NCI-H2227 treated with DMSO at 0.1 percent for 48 hours (cell line): ENCODE results near the gene BICC1.

ENCODE experiments used
- DNase-seq: peaks from one replicate; lab custom pipeline; 2025; lab: John Stamatoyannopoulos, UW

The BICC1 gene

GRCh38 chr10:58599927-58600553, 87.4 kb downstream of the BICC1 start:
- DNase-seq: no peak

- no peak for DNase-seq
Measured at GRCh38 chr10:58608351-58608750, 95.7 kb downstream of the BICC1 start.

- no peak for DNase-seq
Measured at GRCh38 chr10:58608826-58609531, 96.3 kb downstream of the BICC1 start.

DNA sequence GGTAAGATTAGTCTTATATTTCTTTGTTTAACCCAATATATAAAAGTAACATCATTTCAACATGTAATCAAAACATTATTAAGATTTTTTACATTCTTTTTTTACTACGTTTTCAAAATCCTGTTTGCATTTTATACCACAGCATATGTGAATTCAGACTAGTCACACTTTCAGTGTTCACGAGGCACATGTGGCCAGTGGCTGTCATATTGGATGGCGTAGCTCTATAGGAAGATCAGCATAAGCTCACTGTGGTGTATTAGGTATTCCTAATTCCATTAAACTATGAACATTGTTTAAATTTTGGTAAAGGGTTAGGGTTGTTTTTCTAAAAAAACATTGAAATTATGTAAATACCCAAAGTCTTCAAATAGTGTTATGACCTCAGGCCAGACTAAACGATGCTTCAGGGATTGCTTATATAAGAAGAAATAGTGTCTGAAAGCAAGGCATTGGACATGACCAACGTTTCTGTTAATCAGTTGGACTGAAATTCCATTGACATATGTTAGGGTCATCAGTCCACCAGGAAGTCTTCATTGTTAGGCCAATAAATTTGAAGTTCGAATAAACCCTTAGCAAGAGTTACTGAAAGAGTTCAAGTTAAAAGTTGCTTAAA, 97.0 kb downstream of the BICC1 start:
- no peak for DNase-seq

DNA sequence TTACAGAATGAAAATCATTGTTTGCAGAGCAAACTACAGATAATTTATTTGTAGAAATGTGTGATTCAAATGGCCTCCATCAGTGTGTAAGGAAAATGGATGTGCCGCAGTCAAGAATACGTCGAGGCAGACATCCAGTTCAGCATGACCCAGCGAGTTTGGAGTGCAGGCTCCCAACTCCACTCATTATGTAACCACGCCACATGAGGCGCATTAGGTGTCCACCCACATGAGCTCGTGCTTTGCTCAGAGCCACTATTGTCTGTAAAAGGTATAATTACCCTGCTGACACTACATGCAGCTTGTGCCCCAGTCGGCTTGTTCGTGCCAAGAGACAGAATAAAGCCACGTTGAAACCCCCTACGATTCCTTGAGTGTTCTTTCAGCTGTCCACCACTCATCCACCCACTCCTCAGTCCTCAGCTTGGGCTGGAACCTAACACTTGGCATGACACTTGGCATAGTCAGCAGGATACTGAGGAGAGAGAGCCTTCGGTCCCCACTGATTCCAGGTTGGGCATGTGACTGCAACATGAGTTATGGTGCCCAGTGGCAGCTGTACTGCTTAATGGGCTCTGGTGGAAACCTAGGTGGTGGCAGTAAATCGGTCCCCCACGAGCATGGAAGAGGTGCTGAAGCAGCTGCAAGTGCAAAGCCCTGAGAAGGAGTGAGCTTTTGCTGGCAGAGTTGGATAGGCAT, 102.7 kb downstream of the BICC1 start:
- peak; percentile 48 for DNase-seq

DNA sequence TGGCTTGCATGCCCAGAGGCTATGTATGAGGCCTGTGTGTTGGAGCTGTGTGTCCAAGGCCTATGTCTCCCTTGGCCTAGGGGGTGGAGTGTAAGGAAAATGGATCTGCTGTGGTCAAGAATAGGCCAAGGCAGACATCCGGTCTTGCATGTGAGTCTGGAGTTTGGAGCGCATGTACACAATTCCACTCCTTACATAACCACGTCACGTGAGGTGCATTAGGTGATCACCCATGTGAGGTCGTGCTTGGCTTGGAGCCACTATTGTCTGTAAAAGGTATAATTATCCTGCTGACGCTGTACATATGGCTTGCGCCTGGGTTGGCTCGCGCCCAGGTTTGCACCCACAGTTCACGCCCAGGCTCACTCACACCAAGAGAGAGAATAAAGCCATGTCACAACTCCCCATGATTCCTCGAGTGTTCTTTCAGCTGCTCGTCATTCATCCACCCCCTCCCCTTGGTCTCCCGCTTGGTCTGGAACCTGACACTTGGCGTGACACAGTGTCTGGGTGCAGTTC, 105.5 kb downstream of the BICC1 start:
- DNase-seq: no peak

DNA sequence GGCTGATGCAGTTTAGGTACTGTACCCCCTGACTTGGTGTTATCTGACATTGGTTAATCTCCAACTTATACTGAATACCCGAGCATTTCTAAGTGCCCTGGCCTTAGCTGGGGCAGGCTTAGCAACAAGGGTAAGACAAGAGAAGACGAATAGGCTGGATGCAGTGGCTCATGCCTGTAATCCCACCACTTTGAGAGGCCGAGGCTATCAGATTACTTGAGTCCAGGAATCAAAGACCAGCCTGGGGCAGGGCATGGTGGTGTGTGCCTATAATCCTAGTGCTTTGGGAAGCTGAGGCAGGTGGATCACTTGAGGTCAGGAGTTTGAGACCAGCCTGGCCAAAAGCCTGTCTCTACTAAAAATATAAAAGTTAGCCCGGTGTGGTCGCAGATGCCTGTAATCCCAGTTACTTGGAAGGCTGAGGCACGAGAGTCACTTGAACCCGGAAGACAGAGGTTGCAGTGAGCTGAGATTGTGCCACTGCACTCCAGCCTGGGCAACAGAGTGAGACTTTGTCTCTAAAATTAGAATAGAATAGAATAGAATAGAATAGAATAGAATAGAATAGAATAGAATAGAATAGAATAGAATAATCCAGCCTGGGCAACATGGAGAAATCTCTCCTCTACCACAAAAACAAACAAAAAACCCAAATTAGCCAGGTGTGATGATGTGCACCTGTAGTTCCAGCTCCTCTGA, 108.9 kb downstream of the BICC1 start:
- DNase-seq: no peak

DNA sequence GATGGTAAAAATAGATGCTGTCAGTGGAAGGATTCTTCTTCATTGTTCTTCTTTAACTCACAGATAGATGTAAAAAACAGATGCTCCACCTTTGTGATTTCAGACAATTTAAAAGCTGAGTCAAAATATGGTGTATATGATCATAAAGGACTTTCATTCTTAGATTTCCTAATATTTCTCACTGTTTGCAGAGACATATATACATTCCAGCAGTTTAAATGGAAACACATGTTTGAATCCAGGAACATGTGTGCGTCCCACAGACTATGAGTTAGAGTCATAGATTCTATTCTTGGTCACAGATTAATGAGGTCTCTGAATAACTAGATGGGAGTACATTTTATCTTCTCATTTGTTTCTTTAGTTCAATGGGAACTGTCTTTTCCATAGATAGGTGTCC, 109.6 kb downstream of the BICC1 start:
- DNase-seq: no peak

DNA sequence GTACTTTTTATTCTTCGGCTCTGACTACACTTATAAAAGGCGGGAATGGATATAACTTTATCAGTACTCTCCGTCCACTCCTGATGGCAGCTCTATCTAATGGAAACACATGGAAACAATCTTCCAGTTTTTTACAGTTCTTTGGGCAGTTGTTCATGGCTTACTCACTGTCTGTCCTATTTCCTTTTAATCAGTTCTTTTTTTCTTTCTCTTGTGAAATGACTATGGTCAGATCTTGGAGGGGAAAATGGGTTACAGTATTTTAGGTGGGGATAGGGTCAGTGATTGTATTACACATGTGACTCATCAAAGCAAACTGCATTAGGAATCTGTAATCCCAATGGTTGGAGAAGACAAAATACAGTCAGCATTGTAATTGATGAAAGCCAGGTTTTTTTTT, 112.4 kb downstream of the BICC1 start:
- no peak for DNase-seq

DNA sequence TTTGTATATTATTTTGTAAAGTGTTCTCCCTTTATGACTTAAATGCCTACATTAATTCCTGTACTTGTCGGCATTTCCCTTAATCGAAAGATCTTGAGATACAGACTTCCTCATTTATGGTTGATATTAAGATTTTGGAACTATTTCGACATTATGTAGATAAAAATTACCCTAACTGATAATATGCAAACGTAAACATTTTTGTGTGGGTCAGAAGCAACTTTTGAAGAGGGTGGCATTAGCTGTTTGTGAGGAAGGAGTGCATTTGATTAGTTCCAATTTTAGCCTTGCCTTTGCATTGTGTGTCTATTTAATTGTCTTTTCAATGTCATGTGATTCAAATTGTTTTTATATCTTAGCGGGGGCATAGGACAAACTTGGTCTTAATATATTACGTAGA, 114.7 kb downstream of the BICC1 start:
- no peak for DNase-seq

GRCh38 chr10:58631715-58632114, 119.0 kb downstream of the BICC1 start:
- DNase-seq: no peak

GRCh38 chr10:58632216-58632615, 119.5 kb downstream of the BICC1 start:
- DNase-seq: no peak

DNA sequence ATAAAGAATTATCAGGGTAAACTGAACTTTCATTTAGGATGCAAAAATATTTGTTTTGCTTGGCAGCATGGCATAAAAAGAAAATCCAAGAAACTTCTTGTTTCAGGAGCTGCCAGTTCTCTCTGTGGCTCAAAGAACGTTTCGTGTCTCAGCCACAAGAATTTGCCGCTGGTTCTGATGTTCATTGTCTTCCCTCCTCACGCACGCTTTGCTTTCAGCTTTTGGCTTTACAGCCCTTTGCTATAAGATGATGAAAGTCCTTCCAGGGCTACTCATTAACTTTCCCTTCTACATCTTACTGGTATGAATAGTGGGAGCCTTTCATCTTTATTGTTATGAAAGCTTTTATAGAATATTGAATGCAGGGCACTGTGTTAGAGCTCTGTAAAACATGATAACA, 124.7 kb downstream of the BICC1 start:
- DNase-seq: no peak

DNA sequence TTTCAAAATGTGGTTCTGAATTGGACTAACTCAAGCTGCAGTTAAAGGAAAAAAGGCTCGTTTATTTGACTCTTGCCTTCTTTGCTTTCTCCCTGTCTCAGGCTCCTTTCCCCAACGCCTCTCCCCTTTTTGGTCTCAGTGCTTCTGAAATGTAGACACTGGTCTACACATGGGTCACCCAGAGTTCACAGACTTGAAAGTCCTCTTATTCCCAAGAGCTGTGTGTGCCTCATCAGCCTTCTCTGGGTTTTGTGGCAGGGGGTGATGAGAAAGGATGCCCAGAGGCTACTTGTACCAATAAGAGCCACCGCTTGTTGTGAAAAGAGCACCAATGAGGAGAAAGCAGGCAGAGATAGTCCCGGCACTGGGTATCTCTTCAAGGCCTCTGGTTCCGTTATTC, 125.7 kb downstream of the BICC1 start:
- no peak for DNase-seq

GRCh38 chr10:58641095-58641531, 128.4 kb downstream of the BICC1 start:
- DNase-seq: peak; percentile 6

- no peak for DNase-seq
Measured at GRCh38 chr10:58641708-58642107, 129.0 kb downstream of the BICC1 start.

DNA sequence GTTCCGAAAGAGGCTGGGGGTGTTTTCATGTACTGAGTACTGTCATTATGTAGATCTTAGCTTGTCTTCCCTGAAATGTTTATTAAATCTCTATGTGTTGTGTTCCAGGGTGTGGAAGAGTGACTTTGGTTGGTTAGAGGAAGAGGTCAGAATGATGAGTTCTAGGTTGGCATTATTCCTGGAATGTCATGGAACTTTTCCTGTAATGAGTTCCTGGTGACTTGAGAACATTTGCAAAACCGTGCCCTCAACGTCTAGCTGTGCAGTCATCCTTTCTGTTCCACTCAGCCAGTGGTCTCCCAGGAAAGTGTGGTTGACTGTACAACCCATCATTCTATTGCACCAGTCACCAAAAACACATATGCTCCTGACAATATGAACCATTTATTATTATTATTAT, 129.6 kb downstream of the BICC1 start:
- DNase-seq: no peak

DNA sequence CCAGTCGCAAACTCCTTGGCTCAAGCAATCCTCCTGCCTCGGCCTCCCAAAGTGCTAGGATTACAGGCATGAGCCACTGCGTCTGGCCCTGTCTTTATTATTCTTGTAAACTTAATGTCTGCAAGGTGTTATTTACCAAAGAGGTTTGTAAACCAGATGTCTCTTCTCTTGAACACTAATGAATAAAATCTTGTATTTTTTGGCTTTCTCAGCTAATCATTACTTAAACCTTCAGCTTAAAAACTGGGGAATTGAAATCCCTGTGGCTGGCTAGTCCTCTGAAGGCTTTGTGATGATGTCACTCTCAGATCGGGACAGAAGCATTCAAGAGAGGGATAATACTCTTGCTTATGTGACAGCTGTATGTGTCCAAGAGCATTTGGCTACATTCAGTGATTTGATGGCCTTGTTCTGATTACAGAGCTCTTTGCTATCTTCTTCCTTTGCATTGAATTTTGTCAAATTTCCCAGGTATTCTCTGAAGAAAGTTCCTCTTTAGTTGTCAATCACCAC, 130.3 kb downstream of the BICC1 start:
- DNase-seq: no peak

- no peak for DNase-seq
Measured at GRCh38 chr10:58644311-58644710, 131.6 kb downstream of the BICC1 start.

DNA sequence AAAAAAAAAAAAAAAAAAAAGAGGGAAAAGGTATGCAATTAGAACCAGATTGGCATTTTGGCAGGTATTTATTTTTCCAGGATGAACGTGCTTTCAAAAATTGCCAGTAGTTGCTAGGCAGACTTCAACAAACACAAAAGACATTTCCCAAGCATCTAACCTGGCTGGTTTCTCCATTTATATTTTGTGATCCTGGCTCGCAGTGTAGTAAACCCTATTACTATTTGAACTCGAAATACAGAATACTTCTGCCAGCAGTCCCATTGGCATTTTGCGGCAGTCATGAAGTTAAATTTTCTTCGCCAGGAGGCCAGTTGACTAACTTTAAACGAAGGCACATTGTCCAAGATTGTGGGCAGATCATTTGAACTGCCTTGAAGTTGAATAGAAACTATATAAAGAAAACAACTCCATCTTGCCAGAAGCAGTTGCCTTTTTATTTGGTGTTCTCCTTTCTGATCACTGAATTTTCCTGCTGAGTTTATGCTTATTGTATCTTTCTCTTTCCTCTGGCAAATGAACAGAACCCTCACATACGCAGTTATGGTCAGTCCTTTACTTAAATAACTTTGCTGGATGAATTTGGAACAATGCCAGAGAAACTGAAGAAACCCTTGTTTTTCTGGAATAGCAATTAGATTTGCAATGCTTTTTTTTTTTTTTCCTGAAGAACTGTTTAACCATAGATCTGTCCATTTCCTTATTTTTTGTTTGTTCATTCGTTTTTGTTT, 132.9 kb downstream of the BICC1 start:
- no peak for DNase-seq
